BLaER1 (cell line): ENCODE data around the gene C1D.

Source experiments
- H3K27ac ChIP-seq: shearing (Covaris generic); formaldehyde crosslinking; 2 replicates; pipeline ENCODE4 v1.8.1; 2022
- H3K27me3 ChIP-seq: shearing (Covaris generic); formaldehyde crosslinking; 2 replicates; pipeline ENCODE4 v1.8.1; 2022
- H3K36me3 ChIP-seq: shearing (Covaris generic); formaldehyde crosslinking; 2 replicates; pipeline ENCODE4 v1.8.1; 2022
- H3K4me1 ChIP-seq: shearing (Covaris generic); formaldehyde crosslinking; 2 replicates; pipeline ENCODE4 v1.8.1; 2022
- H3K4me2 ChIP-seq: shearing (Covaris generic); formaldehyde crosslinking; 2 replicates; pipeline ENCODE4 v1.8.1; 2022
- H3K4me3 ChIP-seq: shearing (Covaris generic); formaldehyde crosslinking; 2 replicates; pipeline ENCODE4 v1.8.1; 2022
- H3K9ac ChIP-seq: shearing (Covaris generic); formaldehyde crosslinking; 2 replicates; pipeline ENCODE4 v1.8.1; 2022
- H3K9me3 ChIP-seq: shearing (Covaris generic); formaldehyde crosslinking; 2 replicates; pipeline ENCODE4 v1.8.1; 2022
- H4K20me1 ChIP-seq: shearing (Covaris generic); formaldehyde crosslinking; 2 replicates; pipeline ENCODE4 v1.8.1; 2022
- Cebpa-rat ChIP-seq: shearing (Covaris generic); IDR thresholded peaks from 2 replicates; pipeline ENCODE4 v1.8.1; 2022

The C1D gene

GRCh38 chr2:68060652-68061051, 2.2 kb downstream of the C1D start:
- Histone ChIP-seq H3K9me3 (no peaks in the 10 kb centered on the region), H3K27me3 (no peaks in the 10 kb centered on the region), H3K4me1 (peaks cover 24% of the 10 kb centered on the region), H3K4me2 (peak overlapping the region; percentile 73; the same call in 1 of the 2 replicates), H3K9ac (no peak overlapping the region), H4K20me1 (peaks cover 48% of the 10 kb centered on the region), H3K36me3 (no peaks in the 10 kb centered on the region), H3K27ac (no peak overlapping the region), H3K4me3 (no peak overlapping the region)
- no peak for TF ChIP-seq Cebpa-rat

GRCh38 chr2:68059784-68060525, 2.8 kb downstream of the C1D start:
- H3K4me2 ChIP-seq: no peak overlapping the region
- no peak for TF ChIP-seq Cebpa-rat
- peaks cover 55% of the 10 kb centered on the region for H4K20me1 ChIP-seq
- H3K9me3 ChIP-seq: no peaks in the 10 kb centered on the region
- no peak overlapping the region for H3K27ac ChIP-seq
- no peaks in the 10 kb centered on the region for H3K27me3 ChIP-seq
- H3K36me3 ChIP-seq: no peaks in the 10 kb centered on the region
- no peak overlapping the region for H3K9ac ChIP-seq
- no peak overlapping the region for H3K4me3 ChIP-seq
- peaks cover 24% of the 10 kb centered on the region for H3K4me1 ChIP-seq

GRCh38 chr2:68057658-68058396, 5.0 kb downstream of the C1D start:
- Histone ChIP-seq H3K27me3 (no peaks in the 10 kb centered on the region), H3K27ac (no peak overlapping the region), H3K9ac (no peak overlapping the region), H3K4me2 (no peak overlapping the region), H3K4me1 (peaks cover 16% of the 10 kb centered on the region), H3K4me3 (no peak overlapping the region), H4K20me1 (peaks cover 76% of the 10 kb centered on the region), H3K36me3 (0 out of 2 replicates have a peak, but pooled peaks cover 14% of the 10 kb centered on the region), H3K9me3 (no peaks in the 10 kb centered on the region)
- TF ChIP-seq Cebpa-rat: no peak

GRCh38 chr2:68052717-68053422, 9.9 kb downstream of the C1D start:
- peaks cover 99% of the 10 kb centered on the region for H4K20me1 ChIP-seq
- no peaks in the 10 kb centered on the region for H3K27me3 ChIP-seq
- no peak overlapping the region for H3K9ac ChIP-seq
- H3K4me1 ChIP-seq: no peaks in the 10 kb centered on the region
- no peak overlapping the region for H3K27ac ChIP-seq
- no peak for TF ChIP-seq Cebpa-rat
- no peak overlapping the region for H3K4me2 ChIP-seq
- H3K36me3 ChIP-seq: 0 out of 2 replicates have a peak, but pooled peaks cover 22% of the 10 kb centered on the region
- H3K9me3 ChIP-seq: no peaks in the 10 kb centered on the region
- no peak overlapping the region for H3K4me3 ChIP-seq

GRCh38 chr2:68050353-68050752, 12.5 kb downstream of the C1D start:
- TF ChIP-seq Cebpa-rat: no peak
- no peaks in the 10 kb centered on the region for H3K27me3 ChIP-seq
- peaks cover 22% of the 10 kb centered on the region; the same call in 1 of the 2 replicates for H3K36me3 ChIP-seq
- no peak overlapping the region for H3K4me2 ChIP-seq
- no peaks in the 10 kb centered on the region for H3K4me1 ChIP-seq
- H3K9ac ChIP-seq: no peak overlapping the region
- H3K27ac ChIP-seq: no peak overlapping the region
- H3K9me3 ChIP-seq: no peaks in the 10 kb centered on the region
- H3K4me3 ChIP-seq: no peak overlapping the region
- H4K20me1 ChIP-seq: peaks cover 83% of the 10 kb centered on the region

- H3K4me3 ChIP-seq: no peak overlapping the region
Observed at GRCh38 chr2:68046642-68047240, 16.1 kb downstream of the C1D start.

GRCh38 chr2:68046224-68046623, 16.6 kb downstream of the C1D start:
- TF ChIP-seq Cebpa-rat: no peak
- H3K9me3 ChIP-seq: no peaks in the 10 kb centered on the region
- H3K4me1 ChIP-seq: no peaks in the 10 kb centered on the region

More at GRCh38 chr2:68046642-68047240, 16.1 kb downstream of the C1D start:
- Histone ChIP-seq H3K27ac (no peak overlapping the region), H3K4me1 (no peaks in the 10 kb centered on the region), H4K20me1 (peaks cover 47% of the 10 kb centered on the region), H3K36me3 (peaks cover 18% of the 10 kb centered on the region; the same call in 1 of the 2 replicates), H3K27me3 (no peaks in the 10 kb centered on the region), H3K9ac (no peak overlapping the region), H3K9me3 (no peaks in the 10 kb centered on the region), H3K4me2 (no peak overlapping the region)
- TF ChIP-seq Cebpa-rat: no peak

GRCh38 chr2:68045342-68045741, 17.5 kb downstream of the C1D start:
- Histone ChIP-seq H3K9me3 (no peaks in the 10 kb centered on the region), H3K4me3 (no peak overlapping the region), H4K20me1 (peaks cover 33% of the 10 kb centered on the region), H3K4me1 (no peaks in the 10 kb centered on the region), H3K27me3 (no peaks in the 10 kb centered on the region), H3K4me2 (no peak overlapping the region), H3K27ac (no peak overlapping the region), H3K9ac (no peak overlapping the region), H3K36me3 (peaks cover 13% of the 10 kb centered on the region; the same call in 1 of the 2 replicates)
- no peak for TF ChIP-seq Cebpa-rat

More at GRCh38 chr2:68046224-68046623, 16.6 kb downstream of the C1D start:
- peaks cover 42% of the 10 kb centered on the region for H4K20me1 ChIP-seq
- H3K36me3 ChIP-seq: peaks cover 18% of the 10 kb centered on the region; the same call in 1 of the 2 replicates
- no peak overlapping the region for H3K27ac ChIP-seq
- no peak overlapping the region for H3K9ac ChIP-seq
- H3K4me3 ChIP-seq: no peak overlapping the region
- H3K27me3 ChIP-seq: no peaks in the 10 kb centered on the region
- no peak overlapping the region for H3K4me2 ChIP-seq

- no peak for TF ChIP-seq Cebpa-rat
- H3K4me3 ChIP-seq: no peak overlapping the region
- peaks cover 21% of the 10 kb centered on the region for H4K20me1 ChIP-seq
- no peaks in the 10 kb centered on the region for H3K27me3 ChIP-seq
- H3K9ac ChIP-seq: no peak overlapping the region
- H3K9me3 ChIP-seq: no peaks in the 10 kb centered on the region
- no peak overlapping the region for H3K27ac ChIP-seq
- H3K36me3 ChIP-seq: peaks cover 13% of the 10 kb centered on the region; the same call in 1 of the 2 replicates
- no peaks in the 10 kb centered on the region for H3K4me1 ChIP-seq
- H3K4me2 ChIP-seq: no peak overlapping the region
Observed at GRCh38 chr2:68044099-68044498, 18.7 kb downstream of the C1D start.
